SW 1271 (cell line): ENCODE data around the gene ZNF777.
"Not testable (repeated sequence)": the region's sequence is repeated elsewhere in the genome, so short reads cannot be mapped to it uniquely, and the experiment has no call there.

Experiments
- DNase-seq, 2 experiments: peaks; one replicate each; lab custom pipeline; 2025; lab: John Stamatoyannopoulos, UW

ZNF777 gene

GRCh38 chr7:149450821-149451220, 10.0 kb downstream of the ZNF777 start:
- DNase-seq = no peak

DNA sequence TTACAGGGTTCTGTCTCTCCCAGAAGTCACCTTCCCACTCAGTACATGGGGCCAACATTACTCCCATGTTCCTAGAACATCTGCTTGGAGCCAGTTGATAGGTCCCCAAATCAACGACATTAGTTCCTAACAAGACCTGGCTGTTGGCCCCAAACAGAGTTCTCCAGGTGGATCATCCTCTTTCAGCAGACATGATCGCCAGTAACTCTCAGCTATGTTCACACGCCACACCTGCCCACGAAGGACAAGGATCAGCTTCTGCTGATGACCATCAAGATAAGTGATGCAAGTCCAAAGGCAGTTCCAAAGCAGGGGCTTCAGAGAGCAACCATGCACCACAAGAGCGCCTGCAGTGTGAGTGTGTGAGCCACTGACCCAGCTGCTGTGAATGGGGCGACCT, 11.0 kb downstream of the ZNF777 start:
- no peak for DNase-seq

DNA sequence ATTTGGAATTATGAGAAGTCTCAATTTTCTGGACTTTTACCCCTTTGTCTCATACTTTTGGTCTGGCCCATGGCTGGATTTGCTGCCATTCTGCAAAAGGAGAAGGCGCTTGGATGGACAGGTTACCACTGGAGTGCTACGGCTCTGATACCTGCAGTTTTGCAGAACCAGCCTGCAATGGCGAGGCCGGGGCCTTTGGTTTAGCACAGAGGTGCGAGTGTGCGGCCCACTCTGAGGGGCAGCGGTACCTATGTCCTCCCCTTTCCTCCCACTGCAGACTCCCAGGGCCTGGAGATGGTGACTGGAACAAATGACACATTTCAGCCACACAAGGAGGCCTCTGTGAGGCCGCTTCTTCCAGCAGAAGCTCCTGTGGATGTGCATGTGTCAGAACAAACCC, 11.9 kb downstream of the ZNF777 start:
- DNase-seq = no peak

- not testable (repeated sequence) for DNase-seq
Measured at GRCh38 chr7:149446026-149446425, 14.8 kb downstream of the ZNF777 start.

DNA sequence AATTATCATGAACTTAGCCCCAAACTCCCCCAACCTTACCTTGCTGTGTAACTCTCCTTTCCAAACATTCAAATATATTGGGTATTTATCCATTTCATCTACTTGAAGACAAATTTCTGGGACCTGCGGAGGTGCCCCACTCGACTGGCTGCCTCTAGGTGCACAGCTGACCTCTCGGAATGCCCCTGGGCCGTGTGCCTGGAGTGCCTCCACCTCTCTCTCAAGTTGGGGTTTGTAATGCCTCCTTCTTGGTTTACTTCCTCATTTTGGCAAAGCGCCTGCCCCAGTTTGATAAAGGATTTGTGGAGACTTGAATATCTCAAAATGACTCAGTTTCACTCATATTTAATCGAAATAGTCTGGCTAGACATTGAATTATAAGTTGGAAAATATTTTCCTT, 16.6 kb downstream of the ZNF777 start:
- DNase-seq = no peak

DNA sequence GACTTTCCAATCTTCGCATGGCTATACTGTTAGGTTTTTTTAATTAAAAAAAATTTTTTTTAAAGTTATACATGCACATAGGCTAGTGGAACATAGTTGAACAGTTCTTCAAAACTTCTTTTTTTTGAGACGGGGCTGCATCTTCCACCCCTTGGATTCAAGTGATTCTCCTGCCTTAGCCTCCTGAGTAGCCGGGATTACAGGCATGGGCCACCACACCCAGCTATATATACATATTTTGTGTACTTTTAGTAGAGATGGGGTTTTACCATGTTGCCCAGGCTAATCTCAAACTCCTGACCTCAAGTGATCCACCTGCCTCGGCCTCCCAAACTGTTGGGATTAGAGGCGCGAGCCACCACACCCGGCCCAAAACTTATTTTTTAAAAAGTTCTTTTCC, 17.3 kb downstream of the ZNF777 start:
- no peak for DNase-seq

GRCh38 chr7:149442924-149443323, 17.9 kb downstream of the ZNF777 start:
- DNase-seq = no peak

DNA sequence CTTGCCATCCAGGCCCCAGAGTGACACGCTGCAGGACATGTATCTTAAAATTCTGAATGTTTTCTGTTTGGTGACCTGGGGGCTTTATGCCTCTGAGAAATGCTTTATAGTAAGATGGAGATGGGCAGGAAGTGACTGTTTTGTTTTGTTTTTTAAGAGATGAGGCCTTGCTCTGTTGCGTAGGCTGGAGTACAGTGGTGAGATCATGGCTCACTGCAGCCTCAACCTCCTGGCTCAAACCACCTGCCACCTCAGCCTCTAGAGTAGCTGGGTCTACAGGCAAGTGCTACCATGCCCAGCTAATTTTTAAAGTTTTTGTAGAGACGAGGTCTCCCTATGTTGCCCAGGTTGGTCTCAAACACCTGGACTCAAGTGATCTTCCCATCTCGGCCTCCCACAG, 20.6 kb downstream of the ZNF777 start:
- no peak for DNase-seq

GRCh38 chr7:149436358-149436757, 24.5 kb downstream of the ZNF777 start:
- no peak for DNase-seq

GRCh38 chr7:149433124-149433523, 27.7 kb downstream of the ZNF777 start:
- DNase-seq = no peak

- DNase-seq = no peak
Measured at GRCh38 chr7:149432121-149432691, 28.7 kb downstream of the ZNF777 start.

DNA sequence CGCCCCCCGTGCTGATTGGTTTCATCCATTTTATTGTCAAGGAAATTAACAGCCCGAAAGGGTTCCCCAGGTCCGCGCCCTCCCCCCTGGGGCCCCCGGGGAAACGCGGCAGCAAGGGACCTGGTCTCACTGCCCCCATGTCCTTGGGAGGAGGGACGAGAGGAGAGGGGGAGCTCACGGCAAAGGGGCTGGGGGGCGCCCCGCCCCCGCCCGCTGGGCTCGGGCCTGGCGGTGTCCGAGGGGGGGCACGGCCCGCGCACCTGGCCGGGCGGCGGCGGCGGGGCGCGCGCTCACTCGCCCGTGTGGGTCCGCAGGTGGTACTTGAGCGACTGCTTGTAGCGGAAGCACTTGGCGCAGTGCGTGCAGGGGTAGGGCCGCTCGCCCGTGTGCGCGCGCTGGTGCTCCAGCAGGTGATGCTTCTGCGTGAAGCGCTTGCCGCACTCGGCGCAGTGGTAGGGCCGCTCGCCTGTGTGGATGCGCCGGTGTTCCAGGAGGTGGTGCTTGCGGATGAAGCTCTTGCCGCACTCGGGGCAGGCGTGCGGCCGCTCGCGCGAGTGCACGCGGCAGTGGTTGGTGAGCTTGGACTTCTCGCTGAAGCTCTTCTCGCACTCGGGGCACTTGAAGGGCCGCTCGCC, 29.3 kb downstream of the ZNF777 start:
- DNase-seq = no peak

DNA sequence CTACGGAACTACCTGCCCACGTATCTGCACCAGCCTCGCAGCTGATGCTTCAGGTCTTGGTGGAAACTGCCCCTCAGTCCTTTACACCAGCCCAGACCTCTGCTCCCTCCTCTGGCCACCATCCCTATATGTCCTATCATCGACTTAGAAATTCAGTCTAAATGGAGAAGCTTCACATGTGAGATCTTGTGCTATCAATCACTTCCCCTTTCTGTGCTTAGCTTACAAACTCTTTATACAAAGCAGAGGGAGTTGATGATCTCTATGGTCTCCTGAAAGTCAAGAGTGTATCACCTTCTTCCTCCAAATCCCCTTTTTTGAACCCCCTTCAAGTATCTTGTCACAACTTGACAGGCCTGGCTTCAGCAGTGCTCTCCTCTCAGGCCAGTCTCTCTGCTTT, 30.7 kb downstream of the ZNF777 start:
- DNase-seq = no peak

GRCh38 chr7:149427893-149428292, 33.0 kb downstream of the ZNF777 start:
- DNase-seq = no peak

DNA sequence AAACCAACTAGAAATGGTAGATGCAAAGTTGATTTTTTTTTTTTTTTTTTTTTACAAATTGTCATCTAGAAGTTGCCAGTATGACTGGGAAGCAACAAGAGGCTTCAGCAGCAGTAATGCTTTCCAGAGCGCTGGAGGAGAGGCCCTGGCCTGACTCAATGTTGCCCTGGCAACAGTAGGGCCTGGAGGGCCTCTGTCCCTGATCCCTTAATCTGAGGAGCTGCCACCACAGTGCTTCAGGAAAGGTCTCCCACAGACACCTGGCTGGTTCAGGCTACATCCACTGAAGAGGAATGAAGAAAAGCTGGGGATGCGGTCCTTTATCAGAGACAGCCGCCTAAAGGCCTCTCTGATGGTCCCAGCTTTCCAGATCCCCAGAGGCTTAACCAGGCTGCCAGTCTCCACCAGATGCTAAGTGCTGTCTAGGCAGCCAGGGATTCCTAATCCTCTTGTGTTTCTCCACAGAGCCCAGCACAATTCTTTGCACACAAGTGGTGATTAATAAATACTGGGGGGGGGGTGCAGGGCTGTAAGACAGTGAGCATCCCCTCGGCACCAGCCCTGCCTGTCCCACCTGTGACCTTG, 33.7 kb downstream of the ZNF777 start:
- DNase-seq = no peak

- no peak for DNase-seq
Measured at GRCh38 chr7:149423449-149424110, 37.3 kb downstream of the ZNF777 start.

DNA sequence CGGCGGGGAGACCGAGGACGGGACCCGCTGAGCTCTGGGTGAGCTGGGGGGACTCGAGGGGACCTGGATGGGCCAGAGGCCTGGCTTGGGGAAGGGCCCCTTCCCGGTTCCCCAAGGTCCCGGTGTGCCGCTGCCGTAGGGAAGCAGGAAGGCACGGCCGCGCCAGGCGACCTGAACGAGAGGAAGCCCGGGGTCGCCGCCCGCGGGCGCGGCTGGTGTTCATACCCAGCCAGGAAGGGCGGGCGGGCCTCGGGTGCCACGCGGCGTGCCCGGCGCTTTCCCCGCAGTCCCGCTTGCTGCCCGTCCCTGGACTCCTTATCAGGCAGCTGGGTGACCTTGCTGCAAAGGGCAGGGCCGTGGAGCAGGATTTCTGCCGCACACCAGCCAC, 38.0 kb downstream of the ZNF777 start:
- DNase-seq = no peak

- DNase-seq = peak in 1 of 2 experiments; percentile 39
Measured at GRCh38 chr7:149422162-149422913, 38.5 kb downstream of the ZNF777 start.

DNA sequence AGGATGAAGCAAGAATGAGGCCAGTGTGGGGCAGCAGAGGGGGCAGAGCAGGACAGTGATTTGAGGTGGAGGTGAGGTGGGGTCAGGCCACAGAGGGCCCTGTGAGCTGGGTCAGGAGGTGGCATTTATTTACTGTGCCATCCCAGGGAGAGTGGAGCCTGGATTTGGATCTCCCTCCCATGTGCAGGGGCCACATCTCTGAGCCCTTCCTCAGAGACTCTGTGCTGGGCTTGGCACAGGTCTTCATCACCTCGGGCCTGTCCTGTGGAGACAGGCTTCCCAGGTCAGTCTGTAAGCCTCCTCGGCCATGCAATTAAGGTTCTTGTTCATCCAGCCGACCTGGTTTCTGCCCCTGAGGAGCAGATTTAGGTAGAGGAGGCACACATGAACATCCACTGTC, 40.9 kb downstream of the ZNF777 start:
- no peak for DNase-seq

GRCh38 chr7:149415391-149416071, 45.3 kb downstream of the ZNF777 start:
- no peak for DNase-seq

- no peak for DNase-seq
Measured at GRCh38 chr7:149414745-149415390, 46.0 kb downstream of the ZNF777 start.
